ENCODE results near the gene SPACA5.
A peak's percentile ranks its signal among the peaks of the same experiment; 100 is the strongest.
"Not testable (repeated sequence)": the region's sequence is repeated elsewhere in the genome, so short reads cannot be mapped to it uniquely, and the experiment has no call there.

SPACA5 gene

GRCh38 chrX:48022100-48022499 lies 15.3 kb downstream of the SPACA5 start:
- DNase-seq, result no peak

DNA sequence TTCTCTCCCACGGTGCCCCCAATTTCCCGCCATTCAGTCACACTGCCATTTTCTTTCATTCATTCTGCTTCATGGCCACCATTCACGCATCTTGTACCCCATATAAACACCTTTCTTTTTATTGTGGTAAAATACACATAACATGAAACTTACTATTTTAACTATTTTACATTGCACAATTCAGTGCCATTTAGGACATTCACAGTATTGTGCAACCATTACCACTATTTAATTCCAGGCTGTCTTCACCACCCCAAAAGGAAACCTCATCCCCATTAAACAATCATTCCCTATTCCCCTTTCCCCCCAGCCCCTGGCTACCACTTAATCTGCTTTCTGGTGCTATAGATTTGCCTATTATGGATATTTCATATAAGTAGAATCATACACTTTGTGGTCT lies 15.9 kb downstream of the SPACA5 start:
- DNase-seq, result no peak

DNA sequence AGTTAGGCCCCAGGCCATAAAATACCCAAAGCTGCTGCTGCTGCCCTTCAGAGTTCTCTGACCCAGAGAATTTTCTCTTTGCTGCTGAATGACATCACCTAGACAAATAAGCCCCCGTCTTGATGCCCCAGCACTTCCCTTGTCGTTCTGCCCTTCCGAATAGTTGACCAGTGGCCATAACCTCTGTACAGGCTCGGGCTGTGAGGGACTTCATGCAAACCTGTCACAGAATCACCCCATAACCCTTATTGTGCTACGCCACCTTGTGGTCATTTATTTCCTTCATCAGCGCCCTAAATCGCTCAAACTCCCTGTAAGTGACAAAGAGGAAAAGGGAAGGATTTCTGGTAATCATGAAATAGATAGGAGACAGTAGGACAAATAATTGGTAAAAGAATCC lies 18.8 kb downstream of the SPACA5 start:
- peak; percentile 60 for DNase-seq

DNA sequence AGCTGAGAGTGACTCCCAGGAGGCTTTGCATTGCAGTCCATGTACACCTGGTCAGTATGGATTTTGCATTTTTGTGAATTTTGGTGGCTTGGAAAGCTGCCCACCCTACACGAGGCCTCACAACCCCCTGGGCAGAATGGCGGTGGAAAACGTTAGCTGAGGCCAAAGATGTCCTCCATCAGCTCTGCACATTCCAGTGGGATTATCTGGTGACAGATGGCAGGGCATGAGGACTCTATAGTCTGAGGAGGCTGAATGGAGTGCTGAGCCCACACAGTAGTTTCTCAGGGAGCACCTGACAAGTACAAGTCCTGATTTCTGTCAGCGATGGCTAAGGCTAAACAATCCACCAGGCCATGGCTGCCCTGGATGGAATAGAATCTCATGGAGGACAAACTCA lies 20.8 kb downstream of the SPACA5 start:
- DNase-seq, result not testable (repeated sequence)

DNA sequence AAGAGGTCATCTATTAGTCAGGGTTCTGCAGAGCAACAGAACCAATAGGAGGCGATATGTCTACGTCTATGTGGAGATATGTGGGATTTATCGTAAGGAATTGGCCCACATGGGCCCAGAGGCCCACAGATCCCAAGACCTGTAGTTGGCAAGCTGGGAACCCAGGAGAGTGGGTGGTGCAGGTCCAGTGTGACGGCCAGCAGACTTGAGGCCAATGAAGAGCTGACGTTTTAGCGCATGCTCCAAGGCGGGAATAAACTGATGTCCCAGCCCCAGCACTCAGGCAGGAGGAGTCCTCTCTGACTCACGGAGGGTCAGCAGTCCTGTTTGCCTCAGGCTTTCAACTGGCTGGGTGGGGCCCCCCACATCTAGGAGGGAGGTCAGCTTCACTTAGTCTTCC lies 21.3 kb downstream of the SPACA5 start:
- DNase-seq, result no peak

DNA sequence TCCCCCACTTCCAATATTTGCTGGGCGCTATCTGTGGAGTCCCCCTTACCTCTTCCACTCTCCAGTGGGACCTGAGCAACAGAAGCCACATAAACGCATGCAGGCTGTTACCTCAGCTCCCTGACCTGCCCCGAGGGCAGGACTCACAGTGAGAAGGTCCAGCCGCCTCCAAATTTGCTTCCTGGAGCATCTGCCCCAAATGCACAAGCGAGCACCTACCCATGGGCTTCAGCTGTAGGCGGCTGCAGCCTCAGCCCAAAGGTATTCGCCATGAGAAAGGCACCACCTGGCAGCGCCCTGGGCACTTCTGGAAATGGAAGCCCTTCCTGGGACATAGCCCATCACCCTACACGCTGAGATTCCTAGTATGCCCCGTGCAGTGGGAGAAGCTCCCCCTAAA lies 23.4 kb downstream of the SPACA5 start:
- DNase-seq, result no peak

GRCh38 chrX:48030641-48031173 lies 23.9 kb downstream of the SPACA5 start:
- DNase-seq, result not testable (repeated sequence)

DNA sequence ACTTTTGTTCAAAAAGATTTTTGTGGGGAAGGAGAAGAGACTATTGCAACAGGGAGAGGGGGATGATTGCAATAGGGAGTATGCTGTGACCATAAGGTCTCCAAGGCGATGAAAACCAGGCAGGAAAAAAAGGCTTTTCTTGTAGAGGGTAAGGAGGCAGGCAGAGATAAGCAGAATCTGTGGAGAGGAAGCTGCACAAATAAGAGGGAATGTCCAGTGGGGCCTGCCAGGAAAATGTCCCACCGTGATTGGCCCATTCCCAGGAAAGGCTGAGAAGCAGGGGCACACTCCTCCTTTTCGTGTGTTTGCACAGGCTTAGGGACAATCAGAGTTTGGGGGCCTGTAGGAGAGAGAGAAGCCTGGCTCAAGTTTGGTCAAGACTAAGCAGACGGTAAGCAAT lies 29.1 kb downstream of the SPACA5 start:
- no peak for DNase-seq

- no peak for DNase-seq
These were observed 36.3 kb downstream of the SPACA5 start for GRCh38 chrX:48043056-48043455.

DNA sequence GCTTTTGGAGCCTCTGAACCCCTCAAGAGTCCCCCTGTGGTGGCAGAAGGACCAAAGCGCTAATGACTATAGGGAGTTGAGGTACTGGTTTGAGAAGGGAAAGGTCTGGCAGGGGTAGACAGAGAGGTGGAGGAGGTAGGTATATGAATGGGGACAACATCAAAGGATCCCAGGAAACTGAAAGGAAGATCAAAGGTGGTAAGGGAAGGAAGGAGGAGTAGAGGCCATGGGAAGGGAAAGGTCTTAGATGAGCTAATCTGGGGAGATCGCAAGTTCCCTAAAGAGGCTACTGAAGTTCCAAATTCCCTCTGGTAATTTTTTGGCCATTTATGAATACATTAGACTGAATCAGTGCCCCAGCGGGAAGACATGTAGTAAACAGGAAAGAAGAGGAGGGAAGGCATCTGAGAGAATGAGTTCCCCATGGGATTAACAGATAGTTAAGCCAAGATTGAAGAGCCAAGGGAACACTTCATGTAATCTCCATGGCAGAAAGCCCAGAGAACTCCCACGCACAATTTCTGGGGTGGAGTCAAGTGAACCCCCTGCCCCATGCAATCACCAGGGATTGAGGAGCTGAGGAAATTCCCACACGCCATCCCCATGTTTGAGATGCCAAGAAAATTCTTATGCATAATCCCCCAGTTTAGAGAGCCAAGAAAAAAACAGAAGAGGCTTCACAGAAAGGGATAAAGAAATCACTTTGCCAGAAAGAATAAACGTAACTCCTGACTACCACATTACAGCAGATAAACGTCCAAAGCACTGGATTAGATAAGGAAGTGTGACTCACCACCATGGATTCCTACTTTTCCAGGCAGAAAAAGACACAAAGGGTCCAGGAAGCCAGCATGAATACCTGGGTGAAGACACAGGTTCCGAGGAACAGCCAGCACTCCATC lies 38.9 kb downstream of the SPACA5 start:
- DNase-seq, result no peak

GRCh38 chrX:48046846-48047245 lies 40.1 kb downstream of the SPACA5 start:
- no peak for DNase-seq

DNA sequence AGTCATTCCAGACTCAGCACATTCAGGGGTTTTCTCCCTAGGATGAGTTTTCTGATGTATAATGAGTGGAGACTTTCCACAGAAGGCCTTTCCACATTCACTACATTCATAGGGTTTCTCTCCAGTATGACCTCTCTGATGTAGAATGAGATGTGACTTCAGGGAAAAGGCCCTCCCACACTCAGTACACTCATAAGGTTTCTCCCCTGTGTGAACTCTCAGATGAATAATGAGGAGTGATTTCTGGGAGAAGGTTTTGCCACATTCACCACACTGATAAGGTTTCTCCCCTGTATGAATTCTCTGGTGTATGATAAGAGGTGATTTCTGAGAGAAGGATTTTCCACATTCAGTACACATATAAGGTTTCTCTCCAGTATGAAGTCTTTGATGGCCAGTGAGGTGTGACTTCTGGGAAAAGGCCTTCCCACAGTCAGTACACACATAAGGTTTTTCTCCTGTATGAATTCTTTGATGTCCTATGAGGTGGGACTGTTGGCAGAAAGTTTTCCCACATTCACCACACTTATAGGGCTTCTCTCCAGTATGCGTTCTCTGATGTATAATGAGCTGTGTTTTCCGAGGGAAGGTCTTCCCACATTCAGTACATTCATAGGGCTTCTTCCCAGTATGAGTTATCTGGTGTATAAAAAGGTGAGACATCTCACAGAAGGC lies 52.0 kb downstream of the SPACA5 start:
- DNase-seq, result no peak

DNA sequence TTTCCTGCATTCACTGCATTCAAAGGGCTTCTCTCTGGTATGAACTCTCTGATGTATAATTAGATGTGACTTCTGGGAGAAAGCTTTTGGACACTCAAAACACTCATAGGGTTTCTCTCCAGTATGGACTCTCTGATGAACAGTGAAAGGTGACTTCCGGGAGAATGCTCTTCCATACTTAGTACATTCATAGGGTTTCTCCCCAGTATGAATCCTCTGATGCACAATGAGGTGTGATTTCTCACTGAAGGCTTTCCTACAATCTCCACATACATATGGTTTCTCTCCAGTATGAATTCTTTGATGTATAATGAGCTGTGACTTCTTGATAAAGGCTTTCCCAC lies 52.5 kb downstream of the SPACA5 start:
- DNase-seq, result no peak

Measured in NCI-H2227 treated with DMSO at 0.1 percent for 48 hours (cell line).